Mesothelial cell of epicardium (in vitro differentiated cells): Measurements from ENCODE around the gene CLEC16A. TPM values are rescaled to one million over a fixed set of nuclear protein-coding genes. Genes with fewer than 3 reads are reported as not detected.
A peak's percentile ranks its signal among the peaks of the same experiment; 100 is the strongest.

Experiments used
- DNase-seq, 2 experiments: peaks; one replicate each; pipeline ENCODE4 v3.0.0; 2021; ENCODE audit warnings: low spot score in 2 of 2; ENCODE audit not compliant: unreplicated experiment in 2 of 2
- H3K27ac Mint-ChIP-seq: 2 replicates; pipeline ENCODE4 v1.8.0; 2021; ENCODE audit warnings: mixed read lengths
- H3K27me3 Mint-ChIP-seq: 2 replicates; pipeline ENCODE4 v1.8.0; 2021; ENCODE audit warnings: low read depth, mixed read lengths
- H3K36me3 Mint-ChIP-seq: 2 replicates; pipeline ENCODE4 v1.8.0; 2021; ENCODE audit warnings: mixed read lengths
- H3K4me1 Mint-ChIP-seq: 2 replicates; pipeline ENCODE4 v1.8.0; 2021; ENCODE audit warnings: mixed read lengths
- H3K4me3 Mint-ChIP-seq: 2 replicates; pipeline ENCODE4 v1.8.0; 2021; ENCODE audit warnings: mild to moderate bottlenecking, moderate library complexity, mixed read lengths
- H3K9me3 Mint-ChIP-seq: 2 replicates; pipeline ENCODE4 v1.8.0; 2021; ENCODE audit warnings: mixed read lengths
- CTCF ChIP-seq: fragments of 200-600 bp; sonication (generic); IDR thresholded peaks from one replicate; pipeline ENCODE4 v1.5.0; 2021; ENCODE audit warnings: antibody characterized with exemption; ENCODE audit not compliant: unreplicated experiment
- total RNA-seq: library from RNA; stranded (reverse); gene quantifications from 3 replicates; pipeline ENCODE4 v1.2.1, GENCODE V29; 2021

Gene CLEC16A
- total RNA-seq, 1 donor from 2014 or later = 43.3 TPM

GRCh38 chr16:10980813-10981212, 36.4 kb downstream of the CLEC16A start:
- no peak for TF ChIP-seq CTCF
- Mint-ChIP-seq H3K27ac (peak overlapping the region; percentile 34), H3K36me3 (peaks cover 17% of the 10 kb centered on the region), H3K4me3 (no peak overlapping the region), H3K4me1 (peaks cover 50% of the 10 kb centered on the region), H3K27me3 (no peaks in the 10 kb centered on the region), H3K9me3 (no peaks in the 10 kb centered on the region)
- DNase-seq = no peak

- Mint-ChIP-seq H3K36me3 (peaks cover 21% of the 10 kb centered on the region), H3K9me3 (no peaks in the 10 kb centered on the region), H3K27ac (no peak overlapping the region), H3K4me3 (no peak overlapping the region), H3K4me1 (peaks cover 44% of the 10 kb centered on the region), H3K27me3 (no peaks in the 10 kb centered on the region)
- DNase-seq = no peak
- TF ChIP-seq CTCF = no peak
Measured at GRCh38 chr16:10981697-10982216, 37.4 kb downstream of the CLEC16A start.

GRCh38 chr16:10982465-10983150, 38.2 kb downstream of the CLEC16A start:
- peak overlapping the region; percentile 56 for H3K27ac Mint-ChIP-seq
- peaks cover 37% of the 10 kb centered on the region for H3K4me1 Mint-ChIP-seq
- DNase-seq = no peak
- peaks cover 18% of the 10 kb centered on the region for H3K36me3 Mint-ChIP-seq
- H3K4me3 Mint-ChIP-seq = no peak overlapping the region
- no peaks in the 10 kb centered on the region for H3K9me3 Mint-ChIP-seq
- H3K27me3 Mint-ChIP-seq = no peaks in the 10 kb centered on the region
- no peak for TF ChIP-seq CTCF

- H3K27ac Mint-ChIP-seq = peak overlapping the region; percentile 56
- TF ChIP-seq CTCF = no peak
- no peaks in the 10 kb centered on the region for H3K27me3 Mint-ChIP-seq
- peaks cover 19% of the 10 kb centered on the region for H3K36me3 Mint-ChIP-seq
- no peak overlapping the region for H3K4me3 Mint-ChIP-seq
- DNase-seq = no peak
- peaks cover 34% of the 10 kb centered on the region for H3K4me1 Mint-ChIP-seq
- H3K9me3 Mint-ChIP-seq = no peaks in the 10 kb centered on the region
Measured at GRCh38 chr16:10983159-10983558, 38.8 kb downstream of the CLEC16A start.

- no peaks in the 10 kb centered on the region for H3K27me3 Mint-ChIP-seq
- TF ChIP-seq CTCF = no peak
- peaks cover 22% of the 10 kb centered on the region for H3K4me1 Mint-ChIP-seq
- no peaks in the 10 kb centered on the region for H3K9me3 Mint-ChIP-seq
- no peak for DNase-seq
- peaks cover 19% of the 10 kb centered on the region for H3K36me3 Mint-ChIP-seq
- no peak overlapping the region for H3K4me3 Mint-ChIP-seq
- no peak overlapping the region for H3K27ac Mint-ChIP-seq
Measured at GRCh38 chr16:10984509-10984908, 40.1 kb downstream of the CLEC16A start.
